ENCODE results near the gene SLBP.
"Not testable (repeated sequence)": the region's sequence is repeated elsewhere in the genome, so short reads cannot be mapped to it uniquely, and the experiment has no call there.

Gene SLBP

DNA sequence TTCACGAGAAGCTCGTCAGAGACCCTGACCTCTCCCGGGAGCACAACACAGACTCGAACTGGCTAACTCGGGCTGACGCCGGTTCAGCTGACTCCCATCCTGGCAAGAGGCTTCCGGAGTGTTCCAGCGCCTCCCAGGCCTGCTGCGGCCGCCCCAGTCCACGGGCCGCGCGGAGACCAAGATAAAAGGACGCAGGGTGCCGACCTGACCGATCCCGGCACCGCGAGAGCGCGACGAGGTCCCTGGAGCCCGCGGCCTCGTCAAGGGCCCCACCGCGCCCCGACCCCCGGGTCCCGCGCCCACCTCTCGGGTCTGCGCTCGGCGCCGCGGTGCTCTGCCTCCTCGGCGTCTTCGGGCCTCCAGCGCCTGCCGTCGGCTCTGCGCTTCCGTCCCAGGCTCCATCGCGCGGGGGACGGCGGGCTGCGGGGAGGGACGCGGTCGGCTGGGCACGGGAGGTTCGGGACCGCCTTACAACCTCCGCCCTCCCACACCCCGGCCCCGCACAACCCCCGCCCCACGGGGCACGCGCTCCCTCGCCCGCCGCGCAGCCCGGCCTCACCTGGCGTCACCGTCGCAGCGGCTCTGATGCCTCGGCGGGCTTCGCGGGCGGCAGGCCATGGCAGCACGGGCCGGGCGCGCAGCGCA, 426 bp downstream of the SLBP start:
- peaks cover 3 to 13% of the 10 kb centered on the region in 2 donors for H3K36me3 ChIP-seq (ENCODE audit: control insufficient read depth in 1 of 2, insufficient read depth in 2 of 2, low read length in 2 of 2)
- H3K27ac ChIP-seq (ENCODE audit: low read depth, low read length), result peak overlapping the region; percentile 99
- H3K27me3 ChIP-seq (ENCODE audit: control insufficient read depth in 1 of 2, insufficient read depth in 2 of 2, low read length in 2 of 2), result no peaks in the 10 kb centered on the region
- H3K4me3 ChIP-seq (ENCODE audit: low read depth in 1 of 2, low read length in 2 of 2), result peak overlapping the region; percentile 97 to 99
- H3K9me3 ChIP-seq (ENCODE audit: control insufficient read depth in 1 of 2, low read length in 2 of 2), result no peaks in the 10 kb centered on the region
- H3K9ac ChIP-seq (ENCODE audit: low read depth in 1 of 2, low read length in 2 of 2), result peak overlapping the region; percentile 87 to 98
- H3K4me1 ChIP-seq (ENCODE audit: control insufficient read depth in 1 of 2, insufficient read depth in 2 of 2, low read length in 2 of 2), result peaks cover 4 to 47% of the 10 kb centered on the region in 2 donors

DNA sequence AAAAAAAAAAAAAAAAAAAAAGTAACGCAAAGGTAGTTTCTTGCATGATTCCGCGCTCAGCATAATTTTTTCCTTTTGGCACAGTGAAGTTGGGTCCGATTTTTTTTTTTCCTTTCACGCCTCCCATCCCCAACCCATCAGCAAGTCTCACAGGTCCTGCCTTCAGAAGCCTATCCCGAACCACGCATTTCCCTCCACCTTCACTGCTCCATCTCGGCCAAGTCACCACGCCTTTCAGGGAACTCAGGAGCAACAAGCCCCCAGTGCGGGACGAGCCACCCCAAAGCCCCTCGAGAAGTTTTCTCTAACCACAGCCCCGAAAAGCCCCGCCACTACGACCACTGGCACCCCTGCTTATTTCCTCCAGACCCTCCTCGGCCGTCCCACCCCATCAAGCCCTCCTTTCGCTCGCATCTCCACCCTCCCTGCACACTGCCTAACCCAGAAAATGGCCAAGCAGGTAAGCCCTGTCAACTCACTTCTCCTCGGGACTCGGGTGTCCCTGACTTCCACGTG, 1.0 kb downstream of the SLBP start:
- Histone ChIP-seq H3K4me3 (ENCODE audit: low read depth in 1 of 2, low read length in 2 of 2) (peak overlapping the region; percentile 97 to 99), H3K4me1 (ENCODE audit: control insufficient read depth in 1 of 2, insufficient read depth in 2 of 2, low read length in 2 of 2) (peaks cover 4 to 46% of the 10 kb centered on the region in 2 donors), H3K9ac (ENCODE audit: low read depth in 1 of 2, low read length in 2 of 2) (peak overlapping the region; percentile 87 to 98), H3K36me3 (ENCODE audit: control insufficient read depth in 1 of 2, insufficient read depth in 2 of 2, low read length in 2 of 2) (peaks cover 0 to 13% of the 10 kb centered on the region in 2 donors), H3K27ac (ENCODE audit: low read depth, low read length) (peak overlapping the region; percentile 99), H3K27me3 (ENCODE audit: control insufficient read depth in 1 of 2, insufficient read depth in 2 of 2, low read length in 2 of 2) (no peaks in the 10 kb centered on the region), H3K9me3 (ENCODE audit: control insufficient read depth in 1 of 2, low read length in 2 of 2) (no peaks in the 10 kb centered on the region)

DNA sequence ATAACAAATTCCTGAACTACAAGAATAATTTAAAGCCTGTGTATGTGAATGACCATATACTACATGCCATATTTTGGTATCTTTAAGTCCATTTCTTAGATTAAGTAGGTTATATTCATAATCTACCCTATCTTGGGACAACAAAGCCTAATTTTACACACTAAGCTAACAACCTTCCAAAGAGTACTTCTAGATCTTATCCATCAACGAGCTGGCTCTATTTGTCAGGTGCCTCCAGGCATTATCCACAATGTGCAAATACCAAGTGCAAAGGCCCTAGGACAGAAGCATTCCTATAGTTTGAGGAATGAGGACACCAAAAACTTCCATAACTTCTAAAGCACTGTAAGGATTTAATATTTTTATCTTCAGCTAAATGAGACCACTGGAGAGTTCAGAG, 3.5 kb downstream of the SLBP start:
- H3K27ac ChIP-seq (ENCODE audit: low read depth, low read length), result no peak overlapping the region
- no peak overlapping the region for H3K9ac ChIP-seq (ENCODE audit: low read depth in 1 of 2, low read length in 2 of 2)
- H3K9me3 ChIP-seq (ENCODE audit: control insufficient read depth in 1 of 2, low read length in 2 of 2), result no peaks in the 10 kb centered on the region
- H3K4me1 ChIP-seq (ENCODE audit: control insufficient read depth in 1 of 2, insufficient read depth in 2 of 2, low read length in 2 of 2), result peaks cover 4 to 24% of the 10 kb centered on the region in 2 donors
- no peaks in the 10 kb centered on the region for H3K27me3 ChIP-seq (ENCODE audit: control insufficient read depth in 1 of 2, insufficient read depth in 2 of 2, low read length in 2 of 2)
- no peak overlapping the region for H3K4me3 ChIP-seq (ENCODE audit: low read depth in 1 of 2, low read length in 2 of 2)
- H3K36me3 ChIP-seq (ENCODE audit: control insufficient read depth in 1 of 2, insufficient read depth in 2 of 2, low read length in 2 of 2), result peaks cover 8 to 18% of the 10 kb centered on the region in 2 donors

DNA sequence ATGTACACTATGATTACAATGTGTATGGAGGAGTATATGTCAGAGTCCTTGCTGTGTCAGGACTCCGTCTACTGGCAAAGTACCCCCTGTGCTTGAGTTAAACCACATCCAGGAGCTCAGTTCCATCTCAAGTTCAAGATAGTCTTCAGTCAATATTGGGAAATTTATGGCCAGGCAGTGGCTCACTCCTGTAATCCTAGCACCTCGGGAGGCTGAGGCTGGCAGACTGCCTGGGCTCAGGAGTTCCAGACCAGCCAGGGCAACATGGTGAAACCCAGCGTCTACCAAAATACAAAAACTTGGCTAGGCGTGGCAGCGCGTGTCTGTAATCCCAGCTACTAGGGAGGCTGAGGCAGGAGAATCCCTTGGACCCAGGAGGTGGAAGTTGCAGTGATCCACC, 5.8 kb downstream of the SLBP start:
- no peak overlapping the region for H3K9ac ChIP-seq (ENCODE audit: low read depth in 1 of 2, low read length in 2 of 2)
- no peaks in the 10 kb centered on the region for H3K27me3 ChIP-seq (ENCODE audit: control insufficient read depth in 1 of 2, insufficient read depth in 2 of 2, low read length in 2 of 2)
- H3K36me3 ChIP-seq (ENCODE audit: control insufficient read depth in 1 of 2, insufficient read depth in 2 of 2, low read length in 2 of 2), result peaks cover 11 to 35% of the 10 kb centered on the region in 2 donors
- H3K4me1 ChIP-seq (ENCODE audit: control insufficient read depth in 1 of 2, insufficient read depth in 2 of 2, low read length in 2 of 2), result peaks cover 4 to 15% of the 10 kb centered on the region in 2 donors
- no peaks in the 10 kb centered on the region for H3K9me3 ChIP-seq (ENCODE audit: control insufficient read depth in 1 of 2, low read length in 2 of 2)
- no peak overlapping the region for H3K27ac ChIP-seq (ENCODE audit: low read depth, low read length)
- H3K4me3 ChIP-seq (ENCODE audit: low read depth in 1 of 2, low read length in 2 of 2), result no peak overlapping the region

DNA sequence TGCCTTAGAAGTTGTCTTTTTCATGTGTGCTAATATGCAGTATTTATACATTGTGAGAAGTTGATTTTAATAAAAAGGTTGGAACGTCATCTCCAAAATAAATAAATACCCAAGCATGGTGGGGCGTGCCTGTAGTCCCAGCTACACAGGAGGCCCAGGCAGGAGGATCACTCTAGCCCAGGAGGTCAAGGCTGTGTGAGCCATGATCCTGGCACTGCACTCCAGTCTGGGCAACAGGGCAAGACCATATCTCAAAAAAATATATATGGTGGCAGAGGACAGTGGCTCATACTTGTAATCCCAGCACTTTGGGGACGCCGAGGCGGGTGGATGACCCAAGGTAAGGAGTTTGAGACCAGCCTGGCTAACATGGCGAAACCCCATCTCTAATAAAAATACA, 6.4 kb downstream of the SLBP start:
- Histone ChIP-seq H3K27me3 (ENCODE audit: control insufficient read depth in 1 of 2, insufficient read depth in 2 of 2, low read length in 2 of 2) (no peaks in the 10 kb centered on the region), H3K9me3 (ENCODE audit: control insufficient read depth in 1 of 2, low read length in 2 of 2) (no peaks in the 10 kb centered on the region), H3K36me3 (ENCODE audit: control insufficient read depth in 1 of 2, insufficient read depth in 2 of 2, low read length in 2 of 2) (peaks cover 11 to 41% of the 10 kb centered on the region in 2 donors), H3K27ac (ENCODE audit: low read depth, low read length) (no peak overlapping the region), H3K4me3 (ENCODE audit: low read depth in 1 of 2, low read length in 2 of 2) (no peak overlapping the region), H3K4me1 (ENCODE audit: control insufficient read depth in 1 of 2, insufficient read depth in 2 of 2, low read length in 2 of 2) (peaks cover 4 to 9% of the 10 kb centered on the region in 2 donors), H3K9ac (ENCODE audit: low read depth in 1 of 2, low read length in 2 of 2) (no peak overlapping the region)

DNA sequence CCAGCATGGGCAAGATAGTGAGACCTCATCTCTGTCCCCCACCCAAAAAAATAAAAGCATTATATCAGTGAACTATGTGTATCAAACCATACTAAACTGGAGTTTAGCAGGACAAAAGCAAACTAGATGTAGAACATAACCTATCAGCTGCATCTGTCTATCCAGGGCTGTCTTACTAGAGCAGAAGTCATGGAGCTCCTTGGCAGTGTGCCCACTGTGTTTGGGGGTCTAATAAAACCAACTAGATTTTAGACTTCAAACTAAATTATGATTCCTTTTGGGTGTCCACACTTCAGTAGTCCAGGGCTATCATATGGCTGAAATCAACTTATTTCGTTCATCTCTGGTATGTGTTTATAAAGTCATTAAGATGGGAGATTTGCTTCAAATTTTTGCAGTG, 8.3 kb downstream of the SLBP start:
- Histone ChIP-seq H3K36me3 (ENCODE audit: control insufficient read depth in 1 of 2, insufficient read depth in 2 of 2, low read length in 2 of 2) (peaks cover 19 to 54% of the 10 kb centered on the region in 2 donors), H3K4me3 (ENCODE audit: low read depth in 1 of 2, low read length in 2 of 2) (no peak overlapping the region), H3K4me1 (ENCODE audit: control insufficient read depth in 1 of 2, insufficient read depth in 2 of 2, low read length in 2 of 2) (no peaks in the 10 kb centered on the region), H3K27me3 (ENCODE audit: control insufficient read depth in 1 of 2, insufficient read depth in 2 of 2, low read length in 2 of 2) (no peaks in the 10 kb centered on the region), H3K27ac (ENCODE audit: low read depth, low read length) (no peak overlapping the region), H3K9ac (ENCODE audit: low read depth in 1 of 2, low read length in 2 of 2) (no peak overlapping the region), H3K9me3 (ENCODE audit: control insufficient read depth in 1 of 2, low read length in 2 of 2) (no peaks in the 10 kb centered on the region)

DNA sequence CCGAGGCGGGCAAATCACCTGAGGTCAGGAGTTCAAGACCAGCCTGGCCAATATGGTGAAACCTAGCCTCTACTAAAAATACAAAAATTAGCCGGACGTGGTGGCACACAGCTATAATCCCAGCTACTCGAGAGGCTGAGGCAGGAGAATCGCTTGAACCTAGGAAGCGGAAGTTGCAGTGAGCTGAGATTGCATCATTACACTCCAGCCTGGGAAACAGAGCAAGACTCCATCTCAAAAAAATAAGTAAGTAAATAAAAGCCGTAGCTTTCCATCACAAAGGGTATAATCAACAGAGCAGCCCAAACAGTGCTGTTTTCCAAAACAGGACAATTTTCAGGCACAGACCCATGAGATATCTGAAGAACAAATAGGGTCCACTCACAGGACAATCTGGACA, 10.4 kb downstream of the SLBP start:
- not testable (repeated sequence) for H3K9me3 ChIP-seq (ENCODE audit: control insufficient read depth in 1 of 2, low read length in 2 of 2); H3K9ac ChIP-seq (ENCODE audit: low read depth in 1 of 2, low read length in 2 of 2); H3K27me3 ChIP-seq (ENCODE audit: control insufficient read depth in 1 of 2, insufficient read depth in 2 of 2, low read length in 2 of 2); H3K4me3 ChIP-seq (ENCODE audit: low read depth in 1 of 2, low read length in 2 of 2); H3K27ac ChIP-seq (ENCODE audit: low read depth, low read length); H3K4me1 ChIP-seq (ENCODE audit: control insufficient read depth in 1 of 2, insufficient read depth in 2 of 2, low read length in 2 of 2)
- peaks cover 19 to 71% of the 10 kb centered on the region in 2 donors for H3K36me3 ChIP-seq (ENCODE audit: control insufficient read depth in 1 of 2, insufficient read depth in 2 of 2, low read length in 2 of 2)

DNA sequence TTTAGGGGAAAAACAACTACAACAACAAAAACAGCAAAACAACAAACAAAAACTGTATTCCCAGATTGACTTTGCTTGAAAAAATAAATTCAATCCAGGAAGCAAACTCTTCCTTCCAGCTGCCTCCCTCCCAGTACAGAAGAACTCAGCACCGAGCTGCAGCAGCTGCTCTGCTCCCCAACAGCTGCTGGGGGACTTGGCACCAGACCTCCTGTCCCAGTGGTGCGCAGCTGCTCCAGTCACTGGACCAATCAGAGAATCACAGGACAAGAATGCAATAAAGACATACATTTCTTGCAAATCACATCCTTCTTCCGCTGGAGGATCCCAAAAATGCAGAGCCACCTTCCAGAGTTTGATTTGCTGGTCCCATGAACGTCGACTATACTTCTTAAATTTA, 16.2 kb downstream of the SLBP start:
- Histone ChIP-seq H3K9ac (ENCODE audit: low read depth in 1 of 2, low read length in 2 of 2) (no peak overlapping the region), H3K36me3 (ENCODE audit: control insufficient read depth in 1 of 2, insufficient read depth in 2 of 2, low read length in 2 of 2) (peaks cover 16 to 85% of the 10 kb centered on the region in 2 donors), H3K9me3 (ENCODE audit: control insufficient read depth in 1 of 2, low read length in 2 of 2) (no peaks in the 10 kb centered on the region), H3K4me3 (ENCODE audit: low read depth in 1 of 2, low read length in 2 of 2) (no peak overlapping the region), H3K27ac (ENCODE audit: low read depth, low read length) (no peak overlapping the region), H3K4me1 (ENCODE audit: control insufficient read depth in 1 of 2, insufficient read depth in 2 of 2, low read length in 2 of 2) (no peaks in the 10 kb centered on the region), H3K27me3 (ENCODE audit: control insufficient read depth in 1 of 2, insufficient read depth in 2 of 2, low read length in 2 of 2) (no peaks in the 10 kb centered on the region)

DNA sequence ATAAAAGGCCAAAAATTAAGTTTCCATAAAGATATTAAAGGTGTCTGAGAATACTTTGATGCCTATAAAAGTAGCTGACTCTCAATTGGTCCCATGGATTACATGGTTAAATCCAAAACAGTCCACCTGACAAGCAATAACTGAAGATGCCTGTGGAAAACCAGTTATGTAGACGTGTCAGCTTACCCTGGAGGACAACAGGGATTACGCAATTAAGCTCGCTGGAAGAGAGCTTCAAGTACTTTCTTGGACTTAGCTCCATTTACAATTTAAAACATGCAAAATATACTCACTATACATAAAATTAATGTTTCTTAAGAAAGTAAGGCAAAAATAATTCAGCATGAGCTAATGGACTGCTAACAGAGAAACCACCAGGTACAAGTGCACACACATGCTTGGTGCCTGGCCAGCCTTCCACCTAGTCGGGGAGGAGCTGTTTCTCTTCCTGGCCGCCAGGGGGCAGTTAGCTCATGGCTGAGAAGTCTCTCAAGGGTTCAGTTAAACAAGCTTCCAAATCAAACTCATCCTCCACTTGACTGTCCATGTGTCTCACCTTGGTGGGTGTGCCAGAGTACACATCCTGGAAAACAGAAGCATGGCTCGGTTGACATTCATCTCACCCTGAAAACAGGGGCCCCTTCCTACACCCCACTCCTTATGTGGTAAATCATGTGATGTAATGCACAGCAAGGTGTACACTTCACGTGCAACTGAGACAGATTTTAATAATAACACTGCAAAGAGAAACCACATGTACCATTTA, 18.8 kb downstream of the SLBP start:
- H3K9me3 ChIP-seq (ENCODE audit: control insufficient read depth in 1 of 2, low read length in 2 of 2), result no peaks in the 10 kb centered on the region
- no peak overlapping the region for H3K4me3 ChIP-seq (ENCODE audit: low read depth in 1 of 2, low read length in 2 of 2)
- no peaks in the 10 kb centered on the region for H3K27me3 ChIP-seq (ENCODE audit: control insufficient read depth in 1 of 2, insufficient read depth in 2 of 2, low read length in 2 of 2)
- H3K27ac ChIP-seq (ENCODE audit: low read depth, low read length), result no peak overlapping the region
- H3K9ac ChIP-seq (ENCODE audit: low read depth in 1 of 2, low read length in 2 of 2), result no peak overlapping the region
- peaks cover 8 to 69% of the 10 kb centered on the region in 2 donors for H3K36me3 ChIP-seq (ENCODE audit: control insufficient read depth in 1 of 2, insufficient read depth in 2 of 2, low read length in 2 of 2)
- no peaks in the 10 kb centered on the region for H3K4me1 ChIP-seq (ENCODE audit: control insufficient read depth in 1 of 2, insufficient read depth in 2 of 2, low read length in 2 of 2)

DNA sequence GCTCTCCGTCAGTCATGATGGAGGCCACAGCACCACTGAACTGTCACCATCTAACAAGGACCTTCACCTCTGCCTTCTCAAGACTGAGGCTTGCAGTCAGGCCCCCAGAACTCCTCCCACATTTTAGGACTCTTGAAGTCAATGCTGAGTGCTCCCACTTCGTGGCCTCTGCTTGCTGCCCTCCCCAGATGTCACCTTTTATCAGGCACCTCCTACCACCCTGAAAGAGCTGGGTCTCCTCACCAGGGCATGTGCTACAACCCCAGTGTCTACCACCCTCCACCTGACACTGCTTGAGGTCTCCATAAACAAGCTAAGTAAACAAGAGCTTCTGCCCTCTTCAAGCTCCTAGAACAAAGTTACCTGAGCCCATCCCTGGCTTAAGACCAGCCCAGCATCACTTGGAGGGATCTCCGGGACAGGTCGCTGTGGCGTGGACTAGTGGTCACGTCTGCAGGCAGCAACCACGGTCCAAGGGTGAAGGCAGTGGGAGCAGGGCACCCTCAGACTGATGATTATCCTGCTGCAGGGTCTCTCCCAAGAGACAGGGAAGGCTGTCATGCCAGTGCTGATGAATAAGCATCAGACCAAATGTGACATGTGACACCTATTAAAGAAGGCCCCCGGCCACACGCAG, 20.3 kb downstream of the SLBP start:
- Histone ChIP-seq H3K4me3 (ENCODE audit: low read depth in 1 of 2, low read length in 2 of 2) (no peak overlapping the region), H3K4me1 (ENCODE audit: control insufficient read depth in 1 of 2, insufficient read depth in 2 of 2, low read length in 2 of 2) (no peaks in the 10 kb centered on the region), H3K9me3 (ENCODE audit: control insufficient read depth in 1 of 2, low read length in 2 of 2) (no peaks in the 10 kb centered on the region), H3K36me3 (ENCODE audit: control insufficient read depth in 1 of 2, insufficient read depth in 2 of 2, low read length in 2 of 2) (peaks cover 8 to 59% of the 10 kb centered on the region in 2 donors), H3K27ac (ENCODE audit: low read depth, low read length) (no peak overlapping the region), H3K9ac (ENCODE audit: low read depth in 1 of 2, low read length in 2 of 2) (no peak overlapping the region), H3K27me3 (ENCODE audit: control insufficient read depth in 1 of 2, insufficient read depth in 2 of 2, low read length in 2 of 2) (no peaks in the 10 kb centered on the region)

All from duodenal mucosa (tissue), 2 donors.